Esophagus squamous epithelium (tissue), 5 donors: ENCODE measurements around the gene CATSPERB. TPM values are rescaled to one million over a fixed set of nuclear protein-coding genes. Genes with fewer than 3 reads are reported as not detected.

Source experiments
- DNase-seq: peaks from one replicate; lab custom pipeline; 2025; lab: John Stamatoyannopoulos, UW
- H3K27ac ChIP-seq, 4 donors: fragments of 200-600 bp; sonication (generic); one replicate each; pipeline ENCODE4 v1.5.1; 2016 to 2019; ENCODE audit warnings: mild to moderate bottlenecking in 1 of 4
- H3K27me3 ChIP-seq, 4 donors: fragments of 200-600 bp; sonication (generic); 1 replicate in 3 of 4; 2 replicates in 1 of 4; pipeline versions ENCODE4 v1.5.1 to v1.6.0; 2017 to 2021; ENCODE audit warnings: antibody characterized with exemption in 1 of 4
- H3K36me3 ChIP-seq, 3 donors: fragments of 200-600 bp; sonication (generic); one replicate each; pipeline ENCODE4 v1.5.1; 2016 to 2019
- H3K4me1 ChIP-seq, 3 donors: fragments of 200-600 bp; sonication (generic); one replicate each; pipeline ENCODE4 v1.5.1; 2017 to 2019
- H3K4me3 ChIP-seq, 4 donors: fragments of 200-600 bp; sonication (generic); 1 replicate in 3 of 4; 2 replicates in 1 of 4; pipeline ENCODE4 v1.5.1; 2016 to 2019; ENCODE audit warnings: mild to moderate bottlenecking in 2 of 4, moderate library complexity in 1 of 4
- H3K9me3 ChIP-seq, 3 donors: fragments of 200-600 bp; sonication (generic); one replicate each; pipeline ENCODE4 v1.5.1; 2016 to 2019
- POLR2A ChIP-seq, 4 donors: fragments of 450-650 bp; IDR thresholded peaks; one replicate each; pipeline ENCODE4 v1.6.1; 2017; ENCODE audit warnings: antibody characterized with exemption in 4 of 4, mild to moderate bottlenecking in 4 of 4, moderate library complexity in 3 of 4
- WGBS, 2 donors: methylation state at CpG; one replicate each; pipeline ENCODE4 v1.1.5; 2018; 5-methylcytosine and 5-hydroxymethylcytosine counted together
- intact Hi-C: fragments of 100-400 bp; cut with DNase I; formaldehyde crosslinking; loops from one replicate; pipeline ENCODE4 v1.15.0; 2022
- total RNA-seq, 4 donors: library from RNA; depleted of rRNA; stranded (reverse); fragments of >200 nt; gene quantifications; one replicate each; pipeline ENCODE4 v1.1.0, GENCODE V29; 2016
- TF ChIP-seq, protein P1 (sequence below), 6 experiments: fragments of 450-650 bp in 4 of 6; fragments of 200-600 bp in 2 of 6; sonication (generic) in 2 of 6; IDR thresholded peaks; one replicate each; pipeline ENCODE4 v1.5.1; 2016 to 2019; ENCODE audit warnings: antibody characterized with exemption in 6 of 6, mild to moderate bottlenecking in 4 of 6, moderate library complexity in 4 of 6
- donor health status: DM: yes; HTN: yes; CAD: no.

The CATSPERB gene
- total RNA-seq, 4 donors from 2014 or later, result 0.82 to 1.6 (median 0.99) TPM

DNA sequence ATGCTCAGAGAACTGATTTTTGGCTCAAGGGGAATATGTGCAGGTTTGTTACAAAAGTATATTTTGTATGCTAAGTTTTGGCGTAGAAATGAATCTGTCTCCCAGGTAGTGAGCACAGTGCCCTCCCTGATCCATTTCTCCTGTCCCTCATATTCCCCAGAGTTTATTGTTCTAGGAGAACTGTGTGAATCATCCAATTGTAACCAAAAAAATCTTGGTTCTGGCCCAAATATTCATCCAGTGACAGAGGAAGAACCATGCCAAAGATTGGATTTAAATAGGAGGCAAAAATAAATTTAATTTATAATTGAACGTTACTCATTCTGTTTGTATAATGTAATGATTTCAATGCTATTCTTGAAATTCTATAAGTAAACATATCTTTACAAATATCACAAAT lies 4.8 kb downstream of the CATSPERB start:
- Histone ChIP-seq H3K27me3 (no peaks in the 10 kb centered on the region), H3K27ac (no peak overlapping the region), H3K36me3 (no peaks in the 10 kb centered on the region), H3K9me3 (no peaks in the 10 kb centered on the region), H3K4me3 (no peak overlapping the region), H3K4me1 (peaks cover 0 to 3% (median 0%) of the 10 kb centered on the region in 3 donors)
- intact Hi-C loops, result no loop called here
- DNase-seq, result no peak
- WGBS, 2 donors, result 65 to 69% methylated on average over 2 of the region's 2 CpGs
- no peak for TF ChIP-seq POLR2A (IDR thresholded peaks at IDR 0.05)
- TF ChIP-seq, protein P1, sequence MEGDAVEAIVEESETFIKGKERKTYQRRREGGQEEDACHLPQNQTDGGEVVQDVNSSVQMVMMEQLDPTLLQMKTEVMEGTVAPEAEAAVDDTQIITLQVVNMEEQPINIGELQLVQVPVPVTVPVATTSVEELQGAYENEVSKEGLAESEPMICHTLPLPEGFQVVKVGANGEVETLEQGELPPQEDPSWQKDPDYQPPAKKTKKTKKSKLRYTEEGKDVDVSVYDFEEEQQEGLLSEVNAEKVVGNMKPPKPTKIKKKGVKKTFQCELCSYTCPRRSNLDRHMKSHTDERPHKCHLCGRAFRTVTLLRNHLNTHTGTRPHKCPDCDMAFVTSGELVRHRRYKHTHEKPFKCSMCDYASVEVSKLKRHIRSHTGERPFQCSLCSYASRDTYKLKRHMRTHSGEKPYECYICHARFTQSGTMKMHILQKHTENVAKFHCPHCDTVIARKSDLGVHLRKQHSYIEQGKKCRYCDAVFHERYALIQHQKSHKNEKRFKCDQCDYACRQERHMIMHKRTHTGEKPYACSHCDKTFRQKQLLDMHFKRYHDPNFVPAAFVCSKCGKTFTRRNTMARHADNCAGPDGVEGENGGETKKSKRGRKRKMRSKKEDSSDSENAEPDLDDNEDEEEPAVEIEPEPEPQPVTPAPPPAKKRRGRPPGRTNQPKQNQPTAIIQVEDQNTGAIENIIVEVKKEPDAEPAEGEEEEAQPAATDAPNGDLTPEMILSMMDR (IDR thresholded peaks at IDR 0.05), result no peak

DNA sequence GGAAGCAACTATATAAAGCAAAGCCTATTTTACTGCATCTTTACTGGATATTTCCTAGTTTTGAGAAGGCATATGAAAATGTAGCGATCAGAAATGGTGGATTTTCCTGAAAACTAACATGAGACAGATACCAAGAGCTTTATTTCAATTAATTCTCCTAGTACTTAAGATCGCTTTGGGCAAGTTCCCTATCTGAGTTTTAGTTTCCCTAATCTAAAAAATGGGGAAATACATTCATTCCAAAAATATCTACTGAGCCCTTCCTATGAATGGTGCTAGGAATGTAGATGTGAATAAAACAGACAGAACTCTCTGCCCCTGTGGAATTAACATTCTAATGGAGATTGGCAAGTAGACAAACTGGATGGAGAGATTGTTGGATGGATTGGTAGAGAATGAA lies 8.4 kb downstream of the CATSPERB start:
- TF ChIP-seq, protein P1 (IDR thresholded peaks at IDR 0.05), result no peak
- no peak for TF ChIP-seq POLR2A (IDR thresholded peaks at IDR 0.05)
- no peaks in the 10 kb centered on the region for H3K9me3 ChIP-seq
- no peaks in the 10 kb centered on the region for H3K36me3 ChIP-seq
- WGBS, 2 donors, result 77 to 79% methylated on average over 2 of the region's 2 CpGs
- no peak overlapping the region for H3K27ac ChIP-seq
- no peaks in the 10 kb centered on the region for H3K27me3 ChIP-seq
- DNase-seq, result no peak
- intact Hi-C loops, result no loop called here
- H3K4me1 ChIP-seq, result no peaks in the 10 kb centered on the region
- H3K4me3 ChIP-seq, result no peak overlapping the region

DNA sequence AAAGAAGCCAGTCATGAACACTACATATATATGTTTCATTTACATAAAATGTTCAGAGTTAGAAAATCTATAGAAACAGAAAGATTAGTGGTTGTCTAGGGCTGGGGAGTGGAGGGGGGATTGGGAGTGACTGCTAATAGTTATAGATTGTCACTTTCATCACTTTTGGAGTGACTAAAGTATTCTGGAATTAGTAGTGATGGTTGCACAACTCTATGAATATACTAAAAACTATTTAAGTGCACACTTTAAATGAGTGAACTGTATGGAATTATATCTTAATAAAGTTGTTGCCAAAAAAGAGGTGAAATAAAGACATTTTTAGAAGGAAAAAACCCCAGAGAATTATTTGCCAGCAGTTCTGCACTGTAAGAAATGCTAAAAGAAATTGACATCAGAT lies 9.5 kb downstream of the CATSPERB start:
- Histone ChIP-seq H3K9me3 (no peaks in the 10 kb centered on the region), H3K27me3 (no peaks in the 10 kb centered on the region), H3K4me1 (no peaks in the 10 kb centered on the region), H3K36me3 (no peaks in the 10 kb centered on the region), H3K4me3 (no peak overlapping the region), H3K27ac (no peak overlapping the region)
- intact Hi-C loops, result no loop called here
- TF ChIP-seq, protein P1 (IDR thresholded peaks at IDR 0.05), result no peak
- no peak for TF ChIP-seq POLR2A (IDR thresholded peaks at IDR 0.05)
- DNase-seq, result no peak

DNA sequence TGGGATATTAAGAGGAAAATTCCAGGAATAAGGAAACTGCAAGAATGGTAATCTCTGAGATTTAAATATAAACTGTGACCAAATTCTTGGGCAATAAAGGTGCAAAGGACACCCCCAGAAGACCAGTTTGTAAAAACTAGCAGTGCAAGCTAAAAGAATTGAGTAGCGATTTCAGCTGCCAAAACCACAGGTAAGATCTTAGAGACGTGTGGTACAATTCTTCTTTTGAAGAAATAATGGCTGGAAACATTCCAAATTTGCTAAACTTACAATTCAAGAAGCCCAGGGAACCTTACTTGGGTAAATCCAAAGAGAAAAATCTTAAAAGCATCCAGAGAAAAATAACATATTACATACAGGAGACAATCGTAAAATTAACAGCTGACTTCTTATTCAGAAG lies 12.0 kb downstream of the CATSPERB start:
- 51 to 62% methylated on average over 3 of the region's 3 CpGs for WGBS, 2 donors
- intact Hi-C loops, result no loop called here
- H3K27ac ChIP-seq, result no peak overlapping the region
- H3K9me3 ChIP-seq, result no peaks in the 10 kb centered on the region
- no peak for DNase-seq
- H3K4me1 ChIP-seq, result no peaks in the 10 kb centered on the region
- no peaks in the 10 kb centered on the region for H3K27me3 ChIP-seq
- TF ChIP-seq, protein P1 (IDR thresholded peaks at IDR 0.05), result no peak
- TF ChIP-seq POLR2A (IDR thresholded peaks at IDR 0.05), result no peak
- H3K4me3 ChIP-seq, result no peak overlapping the region
- no peaks in the 10 kb centered on the region for H3K36me3 ChIP-seq

DNA sequence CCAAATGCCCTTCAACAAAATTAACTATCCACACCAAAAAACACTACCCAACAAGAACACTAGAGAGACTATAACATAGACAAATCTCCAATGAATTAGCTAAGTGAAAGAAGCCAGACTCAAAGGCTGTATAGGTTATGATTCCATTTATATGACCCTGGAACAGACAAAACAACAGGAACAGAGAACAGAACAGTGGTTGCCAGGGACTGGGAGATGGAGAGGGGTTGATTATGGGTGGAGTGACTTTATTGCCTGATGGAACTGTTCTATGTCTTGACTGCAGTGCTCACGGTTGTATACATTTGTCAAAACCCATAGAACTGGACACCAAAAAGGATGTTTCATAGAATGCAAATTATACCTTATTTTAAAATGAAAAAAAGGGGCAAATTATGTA lies 14.9 kb downstream of the CATSPERB start:
- H3K27ac ChIP-seq, result no peak overlapping the region
- TF ChIP-seq, protein P1 (IDR thresholded peaks at IDR 0.05), result no peak
- TF ChIP-seq POLR2A (IDR thresholded peaks at IDR 0.05), result no peak
- no peaks in the 10 kb centered on the region for H3K9me3 ChIP-seq
- DNase-seq, result no peak
- 67 to 88% methylated on average over 1 of the region's 1 CpG for WGBS, 2 donors
- H3K36me3 ChIP-seq, result no peaks in the 10 kb centered on the region
- H3K4me1 ChIP-seq, result no peaks in the 10 kb centered on the region
- no peaks in the 10 kb centered on the region for H3K27me3 ChIP-seq
- H3K4me3 ChIP-seq, result no peak overlapping the region
- intact Hi-C loops, result no loop called here
